NCI-H526 (cell line): ENCODE measurements around the gene PDE10A.
"Not testable (repeated sequence)": the region's sequence is repeated elsewhere in the genome, so short reads cannot be mapped to it uniquely, and the experiment has no call there.

Experiments
- DNase-seq, 2 experiments: peaks; one replicate each; lab custom pipeline; 2025; lab: John Stamatoyannopoulos, UW

Gene PDE10A

DNA sequence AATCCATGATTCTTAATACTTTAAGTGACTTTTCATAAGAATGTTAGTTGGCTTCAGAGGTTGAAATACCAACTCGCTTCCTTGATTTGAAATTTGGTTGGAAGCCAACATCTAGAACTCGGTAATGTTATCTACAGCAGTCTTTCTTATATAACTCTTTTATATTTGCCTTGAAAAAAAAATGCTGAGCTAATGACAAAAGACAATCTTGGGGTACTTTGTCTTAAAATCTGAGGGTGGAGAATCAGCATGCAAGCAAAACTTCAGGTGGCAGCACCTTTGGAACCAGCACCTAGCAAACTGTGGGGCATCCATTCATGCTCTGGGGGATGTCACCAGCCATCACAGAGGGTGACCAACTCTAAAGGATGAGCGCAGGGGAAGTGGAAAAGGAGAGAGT is 76.3 kb downstream of the PDE10A start:
- no peak for DNase-seq

DNA sequence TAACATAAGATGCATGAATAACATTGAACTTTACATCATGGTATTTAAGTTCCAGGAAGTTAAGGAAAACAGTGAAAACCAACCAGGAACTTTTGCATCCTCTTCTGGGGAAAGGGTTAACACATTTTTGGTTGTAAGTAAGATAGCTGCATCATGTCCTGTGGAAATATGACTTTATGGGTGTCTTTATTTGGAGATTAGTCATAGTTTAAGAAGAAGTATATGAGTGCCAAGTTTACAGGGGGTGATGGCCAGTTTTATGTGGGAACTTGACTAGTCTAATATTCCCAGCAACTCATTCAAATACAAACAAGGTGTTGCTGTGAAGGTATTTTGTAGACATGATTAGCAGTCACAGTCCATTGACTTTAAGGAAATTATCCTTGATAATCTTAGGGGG is 78.0 kb downstream of the PDE10A start:
- no peak for DNase-seq

DNA sequence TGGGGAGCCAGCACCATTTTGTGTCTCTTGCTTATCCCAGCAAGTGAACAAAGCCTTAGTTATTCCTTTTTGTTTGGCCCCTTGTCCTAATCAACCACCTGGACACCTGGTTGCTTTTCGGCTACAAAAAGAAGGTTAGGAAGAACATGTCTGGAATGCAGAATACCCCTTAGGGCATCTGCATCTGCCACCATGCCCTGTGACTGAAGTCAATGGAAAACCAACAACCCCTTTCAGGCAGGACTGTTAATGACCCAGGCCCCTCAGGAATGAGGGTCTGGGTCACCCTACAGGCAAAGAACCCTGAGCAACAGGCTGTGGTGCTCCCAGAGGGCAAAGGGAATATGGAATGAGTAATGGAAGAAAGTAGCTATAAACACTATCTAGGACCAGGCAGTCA is 78.5 kb downstream of the PDE10A start:
- no peak for DNase-seq

DNA sequence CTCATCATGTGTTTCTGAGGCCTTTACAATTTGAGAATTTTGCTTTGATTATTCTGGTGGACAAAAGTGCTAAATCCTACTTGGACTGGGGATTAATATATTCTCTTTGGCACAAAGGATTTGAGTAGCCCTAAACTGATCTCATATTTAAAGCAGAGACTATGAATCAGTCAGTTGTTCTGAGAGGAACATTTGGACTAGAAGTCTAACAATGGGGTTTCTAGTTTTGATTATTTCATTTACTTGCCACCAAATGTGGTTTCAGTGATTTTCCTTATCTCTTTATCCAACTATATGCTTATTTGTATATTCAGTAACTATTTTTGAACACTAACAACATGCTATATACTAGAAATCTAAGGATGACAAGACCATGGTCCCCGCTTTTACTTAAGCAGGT is 81.4 kb downstream of the PDE10A start:
- DNase-seq = no peak

DNA sequence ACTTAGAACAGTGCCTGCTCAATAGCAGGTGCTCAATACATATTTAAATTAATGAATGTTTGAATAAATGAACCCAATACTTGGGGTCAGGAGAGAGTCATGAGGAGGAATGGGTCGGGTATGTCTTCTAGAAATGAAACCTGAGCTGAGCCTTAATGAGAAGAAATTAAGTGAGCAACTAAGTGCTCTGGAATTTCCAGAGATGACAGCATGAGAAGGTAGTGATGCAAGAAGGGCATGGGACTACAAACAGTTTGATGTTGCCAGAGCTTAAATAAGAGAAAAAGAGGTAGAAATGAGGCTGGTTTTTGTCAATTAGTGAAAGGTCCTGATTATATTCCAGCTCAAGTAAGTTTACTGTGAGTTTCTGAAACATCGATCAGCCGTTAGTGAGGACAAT is 82.9 kb downstream of the PDE10A start:
- no peak for DNase-seq

DNA sequence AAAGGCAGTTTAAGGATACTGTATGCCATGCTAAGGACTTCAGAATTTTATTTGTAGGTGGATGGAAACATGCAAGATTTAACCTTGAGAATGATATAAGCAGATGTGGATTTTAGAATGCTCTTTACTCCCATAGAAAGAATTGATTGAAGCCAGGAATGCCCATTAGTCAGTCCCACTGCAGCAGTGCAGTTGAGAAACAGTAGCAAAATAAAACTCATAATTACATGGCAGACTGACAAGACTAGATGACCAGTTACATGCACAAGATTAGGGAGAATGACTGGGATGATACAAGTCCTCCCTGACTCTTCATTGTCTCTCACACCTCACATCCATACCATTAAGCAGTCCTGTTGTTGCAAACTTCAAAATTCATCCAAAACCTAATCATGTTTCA is 83.9 kb downstream of the PDE10A start:
- no peak for DNase-seq

DNA sequence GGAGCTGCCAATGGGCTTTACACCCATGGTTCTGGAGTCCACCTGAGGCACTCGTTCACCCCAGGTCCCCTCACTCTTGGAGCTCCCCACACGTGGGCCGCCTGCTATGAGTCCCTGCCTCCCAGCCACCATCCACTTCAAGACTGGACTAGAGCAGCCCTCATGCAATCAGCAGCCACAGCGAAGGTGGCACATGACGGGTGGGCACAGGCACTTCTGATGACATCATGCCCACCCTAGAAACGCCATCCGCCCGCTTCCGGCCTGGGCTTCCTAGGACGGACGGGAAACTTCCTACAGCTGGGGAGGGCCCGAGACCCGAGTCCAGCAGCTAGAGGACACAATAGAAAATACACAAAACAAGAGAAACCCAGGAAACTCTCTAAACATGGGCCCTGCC is 85.5 kb downstream of the PDE10A start:
- no peak for DNase-seq

DNA sequence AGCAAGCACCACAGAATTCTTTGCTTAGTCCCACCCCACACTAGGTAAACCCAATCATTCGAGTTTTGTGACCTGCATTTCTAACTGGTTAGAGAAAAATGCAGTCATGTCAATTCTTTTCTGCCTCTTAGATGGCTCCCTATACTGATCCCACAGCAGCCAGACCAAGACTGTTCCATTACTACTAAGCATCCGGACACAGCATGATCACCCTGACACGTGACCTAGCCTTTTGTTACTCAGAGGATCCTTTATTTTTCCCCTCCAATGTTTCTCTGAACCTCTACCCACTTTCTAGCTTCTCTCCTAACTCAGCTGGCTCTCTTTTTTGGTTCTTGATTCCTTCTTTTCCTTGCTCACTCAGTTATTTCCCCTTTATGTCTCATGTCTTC is 87.9 kb downstream of the PDE10A start:
- DNase-seq = no peak

DNA sequence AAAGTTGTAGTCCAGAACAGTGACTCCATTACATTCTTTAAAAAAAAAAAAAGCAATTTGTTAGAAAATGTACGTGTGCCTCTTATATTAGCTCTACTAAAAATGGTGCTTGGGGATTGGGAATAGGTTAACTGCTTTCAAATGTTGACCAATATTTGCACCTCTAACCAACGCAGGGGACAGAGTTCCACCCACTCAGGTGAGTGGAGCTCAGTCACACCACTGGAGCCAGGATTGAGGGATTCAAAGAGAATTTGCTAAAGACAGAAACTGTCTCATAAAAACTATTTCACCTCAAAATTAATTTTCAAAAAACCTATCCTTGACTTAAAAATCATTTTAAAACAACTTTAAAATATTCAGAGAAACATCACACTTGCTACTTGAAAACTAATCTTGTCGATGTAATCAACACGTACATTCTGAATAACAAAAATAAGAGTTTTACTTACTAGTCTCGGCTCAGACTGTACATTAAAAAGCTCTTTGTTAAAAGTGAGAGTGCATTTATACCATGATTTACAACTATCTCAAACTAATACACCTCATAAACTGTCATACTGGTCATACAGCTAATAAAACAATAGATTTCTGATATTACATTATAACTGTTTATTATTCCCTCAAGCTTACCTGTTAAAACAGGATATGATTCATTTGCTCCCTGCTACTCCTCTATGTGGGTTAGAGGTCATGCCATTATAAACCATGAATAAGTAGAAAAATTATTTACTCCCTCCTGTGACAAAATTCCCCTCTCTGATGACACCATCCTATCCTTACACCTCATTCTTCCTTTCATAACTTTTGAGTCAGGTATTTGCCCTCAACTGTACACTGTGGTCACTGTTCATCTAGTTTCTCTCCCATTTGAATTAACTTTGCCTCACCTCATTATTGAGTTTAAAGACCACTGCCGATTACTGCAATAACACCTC is 88.6 kb downstream of the PDE10A start:
- DNase-seq = no peak

DNA sequence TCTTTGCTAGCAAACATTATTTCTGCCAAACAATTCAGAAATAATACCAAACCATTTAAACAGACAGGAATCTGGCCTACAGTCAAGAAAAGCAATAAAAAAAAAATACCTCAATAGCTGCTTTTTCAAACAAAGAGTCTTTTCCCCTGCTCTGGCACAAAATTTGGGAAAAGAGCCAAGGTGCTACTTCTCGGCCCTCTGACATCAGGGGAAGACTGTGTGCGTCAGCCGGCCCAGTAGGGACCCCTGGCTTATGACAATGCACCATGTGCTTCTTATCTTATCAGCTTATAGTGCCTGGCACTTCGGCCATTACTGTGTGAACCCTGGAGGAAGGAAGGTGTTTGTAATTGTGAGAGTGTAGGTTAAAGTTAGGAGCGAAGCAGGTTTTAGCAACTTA is 89.4 kb downstream of the PDE10A start:
- DNase-seq = no peak

DNA sequence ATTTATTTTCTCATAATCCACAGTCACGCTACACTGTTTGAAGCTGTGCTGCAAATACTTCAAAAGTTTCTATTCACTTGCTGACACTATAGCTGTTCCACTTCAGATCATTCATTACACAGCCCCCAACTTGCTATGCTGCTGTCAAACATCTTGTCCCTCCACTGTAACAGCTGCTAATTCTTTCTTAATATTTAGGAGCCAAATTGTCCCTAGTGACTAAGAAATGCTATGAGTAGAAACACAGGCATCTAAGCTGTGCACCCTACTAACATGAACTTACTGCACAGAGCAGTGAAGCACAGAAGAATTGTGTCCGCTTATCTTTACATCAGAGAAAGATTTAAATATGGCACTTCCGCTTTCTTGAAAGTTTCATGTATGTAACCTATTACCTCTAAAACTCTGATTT is 91.3 kb downstream of the PDE10A start:
- no peak for DNase-seq

DNA sequence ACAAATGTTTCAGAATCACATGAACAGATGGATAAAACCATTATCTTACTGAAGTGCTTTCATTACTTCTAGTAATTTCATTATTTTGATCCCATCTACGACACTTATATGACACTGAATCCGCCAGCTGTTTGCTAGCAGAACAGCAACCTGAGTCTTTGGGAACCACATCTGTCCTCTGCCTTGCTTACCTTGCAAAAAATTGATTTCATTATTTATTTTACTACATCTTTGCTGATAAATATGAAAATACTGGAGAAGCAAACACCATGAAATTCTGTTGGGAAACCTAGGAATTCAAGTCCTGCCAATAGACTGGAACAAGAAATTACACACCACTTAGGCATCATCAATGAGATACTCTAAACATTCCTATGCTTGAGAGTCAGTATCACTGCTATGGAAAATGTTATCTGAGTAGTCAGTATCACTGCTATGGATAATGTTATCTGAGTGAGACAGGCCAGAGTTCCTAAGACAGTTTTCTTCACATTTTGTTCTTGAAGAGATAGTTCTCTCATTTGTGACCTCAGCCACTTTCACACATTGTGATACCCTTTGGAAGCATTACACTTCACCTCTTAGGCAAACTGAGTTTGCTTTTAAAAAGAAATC is 91.9 kb downstream of the PDE10A start:
- no peak for DNase-seq

DNA sequence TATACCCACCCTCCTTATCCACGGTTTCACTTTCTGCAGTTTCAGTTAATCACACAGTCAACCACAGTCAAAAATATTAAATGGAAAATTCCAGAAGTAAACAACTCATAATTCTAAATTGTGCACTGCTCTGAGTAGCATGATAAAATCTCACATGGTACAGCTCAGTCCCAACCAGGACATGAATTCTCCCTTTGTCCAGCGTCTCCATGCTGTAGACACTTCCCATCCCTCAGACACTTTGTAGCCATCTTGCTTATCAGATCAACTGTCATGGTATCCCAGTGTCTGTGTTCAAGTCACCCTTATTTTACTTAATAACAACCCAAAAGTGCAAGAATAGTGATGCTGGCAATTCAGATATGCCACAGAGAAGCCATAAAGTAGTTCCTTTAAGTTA is 94.7 kb downstream of the PDE10A start:
- DNase-seq = no peak

DNA sequence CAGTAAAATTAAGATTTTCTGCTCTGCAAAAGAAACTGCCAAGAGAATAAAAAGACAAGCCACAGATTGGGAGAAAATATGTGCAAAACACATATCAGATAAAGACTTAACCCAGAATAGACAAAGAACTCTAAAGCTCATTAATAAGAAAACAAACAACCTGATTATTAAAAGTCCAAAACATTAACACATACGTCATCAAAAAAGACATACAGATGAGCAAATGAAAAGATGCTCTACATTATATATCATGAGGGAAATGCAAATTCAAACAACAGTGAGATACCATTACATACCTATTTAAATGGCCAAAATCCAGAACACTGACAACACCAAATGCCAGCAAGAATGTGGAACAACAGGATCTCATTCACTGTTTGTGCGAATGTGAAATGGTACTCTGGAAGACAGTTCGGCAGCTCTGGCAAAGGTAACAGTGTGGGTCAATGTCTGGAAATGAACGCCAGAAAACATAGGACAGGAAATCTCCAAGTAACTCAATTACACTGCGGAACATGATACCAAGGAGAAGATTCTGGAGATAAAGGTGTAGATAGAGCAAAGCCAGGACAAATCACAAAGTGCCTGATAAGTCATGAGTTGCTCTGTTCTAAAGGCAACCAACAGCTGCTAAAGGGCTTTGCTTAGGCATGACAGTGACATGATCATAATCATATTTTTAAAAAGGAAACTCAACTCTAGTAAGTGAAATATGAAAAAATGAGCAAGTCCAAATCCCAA is 96.8 kb downstream of the PDE10A start:
- no peak for DNase-seq

DNA sequence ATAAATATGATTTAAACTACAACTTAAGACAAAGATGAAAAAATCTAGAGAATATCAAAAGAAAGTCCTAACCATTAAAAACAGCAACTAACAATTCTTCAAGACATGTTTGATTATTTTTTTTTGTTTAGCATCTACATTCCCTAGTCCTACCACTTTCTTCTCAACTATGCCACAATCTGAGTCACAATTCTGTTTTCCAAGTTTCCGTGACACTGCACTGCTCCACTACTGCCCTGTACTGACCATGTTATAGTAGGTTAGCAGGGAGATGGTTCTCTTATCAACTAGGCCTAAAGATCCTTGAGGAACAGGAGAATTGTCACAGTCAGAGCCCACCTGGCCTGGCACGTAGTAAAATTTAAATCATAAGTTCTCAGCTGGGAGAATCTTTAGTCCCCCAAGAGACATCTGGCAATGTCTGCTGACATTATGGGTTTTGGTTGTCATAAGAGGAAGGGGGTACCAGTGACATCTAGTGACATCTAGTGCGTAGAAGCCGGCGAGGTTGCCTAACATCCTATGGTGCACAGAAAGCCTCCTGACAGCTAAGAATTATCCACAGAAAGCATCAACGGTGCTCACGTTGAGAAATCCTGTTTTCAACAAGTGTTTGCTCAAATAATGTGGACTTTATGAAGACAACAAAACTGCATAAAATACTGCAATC is 100.5 kb downstream of the PDE10A start:
- no peak for DNase-seq

DNA sequence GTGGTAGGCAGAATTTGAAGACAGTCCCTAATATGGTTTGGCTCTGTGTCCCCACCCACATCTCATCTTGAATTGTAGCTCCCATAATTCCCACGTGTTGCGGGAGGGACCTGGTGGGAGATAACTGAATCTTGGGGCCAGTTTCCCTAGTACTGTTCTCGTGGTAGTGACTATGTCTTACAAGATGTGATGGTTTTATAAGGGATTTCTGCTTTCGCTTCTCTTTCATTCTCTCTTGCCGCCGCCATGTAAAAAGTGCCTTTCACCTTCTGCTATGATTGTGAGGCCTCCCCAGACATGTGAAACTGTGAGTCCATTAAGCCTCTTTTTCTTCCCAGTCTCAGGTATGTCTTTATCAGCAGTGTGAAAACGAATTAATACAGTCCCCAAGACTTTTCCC is 103.4 kb downstream of the PDE10A start:
- DNase-seq = no peak

DNA sequence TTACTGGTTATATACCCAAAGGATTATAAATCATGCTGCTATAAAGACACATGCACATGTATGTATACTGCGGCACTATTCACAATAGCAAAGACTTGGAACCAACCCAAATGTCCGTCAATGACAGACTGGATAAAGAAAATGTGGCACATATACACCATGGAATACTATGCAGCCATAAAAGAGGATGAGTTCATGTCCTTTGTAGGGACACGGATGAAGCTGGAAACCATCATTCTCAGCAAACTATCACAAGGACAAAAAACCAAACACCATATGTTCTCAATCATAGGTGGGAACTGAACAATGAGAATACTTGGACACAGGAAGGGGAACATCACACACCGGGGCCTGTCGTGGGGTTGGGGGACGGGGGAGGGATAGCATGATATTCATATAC is 104.9 kb downstream of the PDE10A start:
- not testable (repeated sequence) for DNase-seq

DNA sequence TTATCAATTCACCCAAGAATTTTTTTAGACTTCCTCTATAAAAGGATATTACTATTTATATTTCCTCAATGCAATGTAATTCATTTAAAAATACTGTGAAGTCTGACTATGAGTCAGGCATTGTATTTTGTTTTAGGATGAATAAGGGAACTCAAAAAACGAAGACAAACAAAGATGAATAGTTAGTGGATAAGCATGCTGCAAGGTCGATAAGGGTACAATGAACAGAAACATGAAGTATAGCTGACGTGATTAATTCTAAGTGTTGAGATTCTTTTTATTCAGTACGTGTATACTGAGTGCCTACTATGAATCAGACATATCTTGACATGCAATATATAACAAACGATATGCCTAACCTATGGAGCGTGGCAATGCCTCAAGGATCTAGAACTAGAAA is 105.4 kb downstream of the PDE10A start:
- DNase-seq = no peak

DNA sequence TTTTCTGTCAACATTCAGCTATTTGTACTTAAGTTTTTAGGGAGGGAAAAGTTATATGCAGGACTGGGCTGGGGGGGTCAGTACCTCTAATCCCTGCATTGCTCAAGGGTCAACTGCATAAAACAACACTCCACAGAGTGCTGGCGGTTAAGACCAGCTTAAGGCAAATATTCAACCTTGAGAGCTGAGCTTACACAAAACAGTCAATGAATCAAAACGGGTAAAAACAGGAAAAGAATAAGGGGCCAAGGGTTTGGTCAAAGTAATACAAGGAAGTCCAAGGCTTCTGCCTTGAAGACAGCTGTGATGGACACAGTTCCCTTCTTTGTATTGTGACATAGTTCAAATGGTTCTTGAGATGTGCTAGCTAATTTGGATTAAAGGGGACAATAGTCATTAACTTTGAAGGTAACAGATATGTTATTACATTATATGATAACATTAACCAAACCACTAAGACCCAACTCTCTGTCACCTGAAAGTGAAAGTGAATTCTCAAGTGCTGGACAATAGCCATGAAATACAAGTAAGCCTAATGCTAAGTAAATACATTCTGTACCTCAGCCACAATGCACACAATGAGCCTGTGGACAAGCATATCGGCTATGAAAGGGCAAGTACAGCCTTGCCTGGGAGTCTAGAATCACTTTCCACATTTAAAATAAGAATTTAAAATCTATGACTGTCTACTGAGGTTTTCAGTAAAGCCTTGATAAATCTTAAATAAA is 106.8 kb downstream of the PDE10A start:
- DNase-seq = no peak

DNA sequence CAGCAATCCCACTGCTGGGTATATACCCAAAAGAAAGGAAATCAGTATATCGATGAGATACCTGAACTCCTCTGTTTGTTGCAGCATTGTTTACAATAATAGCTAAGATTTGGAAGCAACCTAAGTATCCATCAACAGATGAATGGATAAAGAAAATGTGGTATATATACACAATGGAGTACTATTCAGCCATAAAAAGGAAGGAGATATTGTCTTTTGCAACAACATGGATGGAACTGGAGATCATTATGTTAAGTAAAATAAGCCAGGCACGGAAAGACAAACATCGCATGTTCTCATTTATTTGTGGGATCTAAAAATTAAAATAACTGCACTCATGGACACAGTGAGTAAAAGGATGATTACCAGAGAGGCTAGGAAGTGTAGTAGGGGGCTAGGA is 108.4 kb downstream of the PDE10A start:
- DNase-seq = not testable (repeated sequence)

DNA sequence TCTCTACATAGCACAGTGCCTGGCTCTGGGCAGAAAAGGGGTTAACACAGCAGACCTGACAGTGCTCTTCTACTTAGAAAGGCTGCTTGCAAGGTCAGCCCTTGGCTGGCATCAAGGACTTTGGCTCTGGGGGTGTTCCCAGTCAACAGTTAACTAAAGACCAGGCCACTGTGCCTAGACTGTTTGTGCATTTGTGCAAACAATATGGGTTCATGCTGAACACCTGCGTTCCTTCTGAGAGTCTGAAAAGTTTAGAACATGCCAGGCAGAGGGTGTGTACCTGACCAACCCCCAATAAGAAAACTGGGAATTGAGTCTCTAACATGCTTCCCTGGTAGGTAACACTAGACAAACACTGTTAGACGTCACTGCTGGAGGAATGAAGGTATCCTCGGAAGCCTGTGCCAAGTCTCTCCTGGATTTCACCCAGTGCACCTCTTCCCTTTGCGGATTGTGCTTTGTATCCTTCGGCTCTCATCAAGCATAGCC is 110.7 kb downstream of the PDE10A start:
- no peak for DNase-seq

DNA sequence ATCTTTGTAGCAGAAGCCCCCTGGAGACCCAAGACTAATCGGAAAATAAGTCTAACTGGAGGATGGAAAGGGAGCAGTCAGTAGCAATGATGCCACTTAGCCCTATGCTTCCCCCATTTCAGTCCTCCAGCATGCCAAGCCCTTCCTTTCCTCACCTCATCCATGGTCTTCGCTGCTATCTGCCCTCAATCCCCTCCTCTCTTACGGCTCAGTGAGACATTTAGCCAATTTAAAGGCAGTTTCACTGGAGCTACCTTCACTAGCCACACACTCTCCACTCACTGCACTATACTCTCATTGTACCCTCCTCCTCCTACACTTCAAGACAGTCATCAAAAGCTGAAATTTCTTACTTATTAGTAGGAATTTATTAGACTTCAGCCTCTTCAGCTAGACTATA is 111.2 kb downstream of the PDE10A start:
- no peak for DNase-seq
